ENCODE measurements around the gene GRAMD4.

Gene GRAMD4

DNA sequence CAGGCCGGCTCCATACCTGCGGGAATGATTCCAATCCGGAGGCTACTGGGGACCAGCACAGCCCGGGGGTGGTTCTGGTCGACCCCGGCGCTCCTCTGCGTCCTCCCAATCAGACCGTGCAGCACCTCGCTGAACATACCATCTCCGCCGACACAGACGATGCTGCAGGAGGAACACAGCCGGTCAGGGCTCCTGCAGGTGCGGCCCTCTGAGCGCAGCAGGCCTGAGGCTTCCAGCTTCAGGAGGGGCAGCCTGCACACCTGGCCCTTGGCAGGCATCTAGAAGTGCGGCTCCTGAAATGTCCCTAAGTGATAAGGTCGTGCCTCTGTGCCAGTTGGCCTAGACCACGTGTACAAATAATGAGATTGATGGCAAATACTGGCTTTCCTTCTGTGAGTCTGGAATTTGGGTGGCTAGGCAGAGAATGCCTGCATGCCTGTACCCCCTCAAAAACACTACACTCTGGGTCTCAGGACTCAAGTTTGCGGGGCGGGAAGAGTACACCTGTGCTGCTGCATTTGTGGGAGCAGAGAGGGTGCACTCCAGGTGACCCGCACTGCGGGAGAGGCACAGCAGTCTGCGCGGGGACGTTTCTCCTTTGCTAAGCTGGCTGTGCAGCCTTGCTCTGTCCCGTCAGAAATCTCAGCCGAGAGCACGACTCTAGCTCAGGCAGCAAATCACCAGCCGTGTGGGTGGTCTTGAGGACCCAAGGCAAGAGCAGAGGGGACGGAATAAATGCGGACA lies 87.8 kb downstream of the GRAMD4 start:
- no peak overlapping the region for H3K27ac ChIP-seq
- no peak for TF ChIP-seq CTCF (conservative IDR thresholded peaks at IDR 0.05)

- no peak for TF ChIP-seq CTCF (conservative IDR thresholded peaks at IDR 0.05)
- H3K27ac ChIP-seq, result no peak overlapping the region
Observed at GRCh38 chr22:46708766-46709330, 88.7 kb downstream of the GRAMD4 start.

GRCh38 chr22:46710806-46711205 lies 90.6 kb downstream of the GRAMD4 start:
- no peak overlapping the region for H3K27ac ChIP-seq
- no peak for TF ChIP-seq CTCF (conservative IDR thresholded peaks at IDR 0.05)

- no peak for TF ChIP-seq CTCF (conservative IDR thresholded peaks at IDR 0.05)
Observed at GRCh38 chr22:46712288-46712687, 92.1 kb downstream of the GRAMD4 start.

DNA sequence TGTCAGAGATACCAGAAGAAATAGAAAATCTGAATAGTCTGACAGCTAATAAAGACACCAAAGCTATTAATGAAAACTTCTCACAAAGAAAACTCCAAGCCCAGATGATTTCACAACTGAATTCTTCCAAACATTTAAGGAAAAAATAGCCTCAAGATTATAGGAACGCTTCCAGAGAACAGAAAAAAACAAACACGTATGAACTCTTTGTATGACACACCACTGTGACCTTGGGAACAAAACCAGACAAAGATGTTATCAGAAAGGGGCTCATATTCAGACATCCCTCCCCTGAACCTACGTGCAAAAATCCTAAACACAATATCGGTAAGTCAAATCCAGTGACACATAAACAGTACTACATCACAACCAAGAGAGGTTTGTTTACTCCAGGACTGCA lies 94.4 kb downstream of the GRAMD4 start:
- no peak overlapping the region for H3K27ac ChIP-seq
- TF ChIP-seq CTCF (conservative IDR thresholded peaks at IDR 0.05), result no peak

More at GRCh38 chr22:46712288-46712687, 92.1 kb downstream of the GRAMD4 start:
- no peak overlapping the region for H3K27ac ChIP-seq

DNA sequence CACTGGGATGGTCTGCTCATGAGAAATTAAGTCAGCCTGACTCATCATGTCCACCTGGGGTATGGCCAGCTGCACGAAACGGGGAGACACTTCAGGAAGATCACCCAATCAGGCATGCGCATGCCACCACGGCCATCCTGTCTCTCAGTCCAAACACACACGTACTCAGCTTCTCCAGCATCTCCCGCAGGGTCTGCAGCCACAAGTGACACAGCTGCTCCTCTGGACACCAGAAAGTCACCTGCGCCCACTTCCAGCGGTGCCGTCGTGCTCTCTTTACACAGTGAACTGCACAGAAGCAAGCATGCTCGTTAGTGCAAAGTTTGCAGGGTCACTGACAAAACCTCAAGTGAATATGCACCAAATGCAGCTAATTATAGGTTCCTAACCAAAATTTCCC lies 99.7 kb downstream of the GRAMD4 start:
- TF ChIP-seq CTCF (conservative IDR thresholded peaks at IDR 0.05), result no peak
- no peak overlapping the region for H3K27ac ChIP-seq

DNA sequence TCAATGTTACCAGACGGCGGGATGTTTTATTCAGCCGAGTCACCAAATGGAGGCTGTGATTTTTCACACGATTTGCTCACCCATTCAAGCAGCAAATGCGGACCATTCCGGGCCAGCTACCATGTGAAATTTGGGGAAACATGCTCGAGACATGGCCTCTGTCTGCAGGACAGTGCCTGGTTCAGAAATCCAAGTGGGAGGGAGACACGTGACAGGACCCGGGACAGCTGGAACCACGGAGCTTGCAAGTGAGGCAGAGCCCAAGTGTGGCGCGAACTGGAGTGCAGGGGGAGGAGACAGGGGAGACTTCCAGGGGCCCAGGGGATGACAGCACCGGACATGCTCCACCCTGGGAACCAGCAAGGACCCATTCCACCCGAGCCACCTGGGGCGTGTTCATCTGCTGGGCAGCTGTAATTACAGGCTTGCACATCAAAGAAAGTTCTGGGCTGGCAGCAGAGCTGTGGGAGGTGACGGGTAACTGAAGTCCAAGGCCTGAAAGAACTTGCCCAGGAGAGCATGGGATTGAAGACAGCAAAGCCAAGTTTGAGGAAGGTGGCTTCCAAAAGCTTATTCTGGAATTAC lies 101.4 kb downstream of the GRAMD4 start:
- TF ChIP-seq CTCF (conservative IDR thresholded peaks at IDR 0.05), result no peak
- no peak overlapping the region for H3K27ac ChIP-seq

All from VCaP (cell line).